ENCODE results near the gene HNRNPM.
"Not testable (repeated sequence)": the region's sequence is repeated elsewhere in the genome, so short reads cannot be mapped to it uniquely, and the experiment has no call there.

The HNRNPM gene

DNA sequence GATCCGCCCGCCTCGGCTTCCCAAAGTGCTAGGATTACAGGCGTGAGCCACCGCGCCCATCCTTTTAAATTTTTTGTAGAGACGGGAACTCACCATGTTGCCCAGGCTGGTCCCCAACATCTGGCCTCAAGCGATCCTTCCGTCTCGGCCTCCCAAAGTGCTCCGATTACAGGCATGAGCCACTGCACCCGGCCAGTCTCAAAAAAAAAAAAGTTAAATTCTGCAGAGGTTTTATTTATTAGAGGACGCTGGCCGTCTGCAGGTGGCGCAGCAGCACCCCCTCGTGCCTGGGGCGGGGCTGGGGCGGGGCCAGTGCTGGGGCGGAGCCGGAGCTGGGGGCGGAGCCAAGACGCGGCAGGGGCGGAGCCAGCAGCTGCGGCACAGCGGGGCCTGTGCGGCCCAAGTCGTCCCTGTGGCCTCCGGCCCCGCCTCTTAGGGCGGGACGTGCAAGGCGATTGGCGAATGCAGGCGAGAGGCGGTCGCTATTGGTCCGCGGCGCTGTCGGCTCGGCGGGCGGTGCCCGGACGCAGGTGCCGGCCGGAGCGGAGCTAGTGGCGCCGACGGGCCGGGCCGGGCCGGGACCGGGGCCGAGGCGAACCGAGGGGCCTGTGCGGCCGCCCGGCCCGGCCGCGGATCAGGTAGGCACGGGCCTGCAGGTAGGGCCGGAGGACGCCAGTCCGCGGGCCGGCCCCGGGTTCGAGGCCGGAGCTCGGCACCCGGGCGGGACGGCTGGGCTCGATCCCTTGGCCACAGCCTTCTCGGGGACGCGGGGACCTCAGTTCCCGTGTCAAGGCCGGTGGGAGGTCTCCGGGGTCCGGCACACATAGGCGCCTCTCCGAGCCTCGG is 31.8 kb upstream of the HNRNPM start, which contains the start of gene MARCHF2:
TSS of gene MARCHF2 (plus strand) at position 523 of the 846 bp plus-strand sequence. CDS start 8,536 bp downstream, outside the sequence.
- peak within 1 kb of the TSS; percentile 93 for H3K4me3 ChIP-seq (ENCODE audit: low read depth, low read length)
- DNase-seq (ENCODE audit: low read depth), result peak; percentile 87
- peak; percentile 55 for TF ChIP-seq CTCF (IDR thresholded peaks at IDR 0.05; ENCODE audit: low read depth, low read length, missing control alignments)

- TF ChIP-seq CTCF (IDR thresholded peaks at IDR 0.05; ENCODE audit: low read depth, low read length, missing control alignments), result no peak
- DNase-seq (ENCODE audit: low read depth), result no peak
- H3K4me3 ChIP-seq (ENCODE audit: low read depth, low read length), result peak overlapping the region; percentile 93
Measured at GRCh38 chr19:8413629-8413995, 31.2 kb upstream of the HNRNPM start.

- no peak overlapping the region for H3K4me3 ChIP-seq (ENCODE audit: low read depth, low read length)
- DNase-seq (ENCODE audit: low read depth), result no peak
- TF ChIP-seq CTCF (IDR thresholded peaks at IDR 0.05; ENCODE audit: low read depth, low read length, missing control alignments), result no peak
Measured at GRCh38 chr19:8416796-8417195, 28.0 kb upstream of the HNRNPM start.

GRCh38 chr19:8421484-8422461 is 23.0 kb upstream of the HNRNPM start:
- no peak for DNase-seq (ENCODE audit: low read depth)
- no peak for TF ChIP-seq CTCF (IDR thresholded peaks at IDR 0.05; ENCODE audit: low read depth, low read length, missing control alignments)
- no peak overlapping the region for H3K4me3 ChIP-seq (ENCODE audit: low read depth, low read length)

DNA sequence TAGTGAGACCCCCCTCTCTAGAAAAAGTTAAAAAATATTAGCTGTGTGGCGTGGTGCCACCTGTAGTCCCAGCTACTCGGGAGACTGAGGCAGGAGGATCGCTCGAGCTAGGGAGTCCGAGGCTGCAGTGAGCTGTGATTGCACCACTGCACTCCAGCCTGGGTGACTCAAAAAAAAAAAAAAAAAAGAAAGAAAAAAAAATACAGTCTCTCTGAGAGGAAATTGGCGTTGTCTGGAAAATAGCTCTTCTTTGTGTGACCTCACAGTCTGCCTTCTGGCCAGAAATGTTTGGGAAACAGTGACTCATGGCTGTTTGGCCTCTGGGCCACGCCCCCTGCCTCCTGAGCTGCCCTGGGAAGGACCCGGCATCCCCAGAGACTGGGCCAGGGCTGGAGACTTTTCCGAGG is 21.0 kb upstream of the HNRNPM start:
- no peak overlapping the region for H3K4me3 ChIP-seq (ENCODE audit: low read depth, low read length)
- TF ChIP-seq CTCF (IDR thresholded peaks at IDR 0.05; ENCODE audit: low read depth, low read length, missing control alignments), result no peak
- no peak for DNase-seq (ENCODE audit: low read depth)

DNA sequence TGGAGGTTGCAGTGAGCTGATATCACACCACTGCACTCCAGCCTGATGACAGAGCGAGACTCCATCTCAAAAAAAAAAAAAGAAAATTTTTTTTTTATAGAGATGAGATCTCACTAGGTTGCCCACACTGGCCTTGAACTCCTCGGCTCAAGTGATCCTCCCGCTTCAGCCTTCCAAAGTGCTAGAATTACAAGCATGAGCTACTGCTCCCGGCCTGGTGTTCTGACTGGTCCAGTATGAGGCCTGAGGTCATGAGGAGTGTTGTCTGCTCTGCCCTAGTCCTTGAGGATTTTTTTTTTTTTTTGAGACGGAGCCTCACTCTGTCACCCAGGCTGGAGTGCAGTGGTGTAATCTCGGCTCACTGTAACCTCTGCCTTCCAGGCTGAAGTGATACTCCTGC is 19.4 kb upstream of the HNRNPM start:
- H3K4me3 ChIP-seq (ENCODE audit: low read depth, low read length); DNase-seq (ENCODE audit: low read depth): not testable (repeated sequence)

DNA sequence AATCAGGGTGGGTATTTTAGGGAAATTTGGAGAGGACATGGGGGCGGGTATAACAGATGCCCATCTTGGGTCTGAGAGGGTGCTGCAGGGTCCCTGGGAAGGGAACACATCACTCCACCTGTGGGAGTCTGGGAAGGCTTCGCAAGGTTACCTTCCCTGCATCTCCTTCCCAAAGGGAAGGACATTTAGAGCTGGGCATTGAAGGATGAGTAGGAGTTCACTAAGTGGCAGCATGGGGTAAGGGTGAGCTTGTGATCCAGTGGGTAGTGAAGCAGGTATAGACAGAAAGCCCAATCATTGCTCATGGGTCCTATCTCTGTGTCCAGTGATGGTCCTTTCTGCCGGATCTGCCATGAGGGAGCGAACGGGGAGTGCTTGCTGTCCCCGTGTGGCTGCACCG is 18.5 kb upstream of the HNRNPM start:
- H3K4me3 ChIP-seq (ENCODE audit: low read depth, low read length), result no peak overlapping the region
- TF ChIP-seq CTCF (IDR thresholded peaks at IDR 0.05; ENCODE audit: low read depth, low read length, missing control alignments), result no peak
- DNase-seq (ENCODE audit: low read depth), result no peak
